DOHH2 (cell line): ENCODE measurements around the gene UCP3.

Experiments used
- H3F3A ChIP-seq: fragments of 200-600 bp; sonication (generic), shearing (Covaris generic); 2 replicates; pipeline ENCODE4 v1.6.0; 2016; ENCODE audit warnings: antibody characterized with exemption, mild to moderate bottlenecking; ENCODE audit not compliant: control insufficient read depth, insufficient read depth
- H3K27ac ChIP-seq: fragments of 200-600 bp; sonication (generic); 2 replicates; pipeline ENCODE4 v1.5.1; 2014; ENCODE audit warnings: low read depth, mild to moderate bottlenecking, low read length, moderate library complexity
- H3K27me3 ChIP-seq: fragments of 200-600 bp; sonication (generic); 2 replicates; pipeline ENCODE4 v1.6.1; 2014; ENCODE audit warnings: mild to moderate bottlenecking, low read length, mixed read lengths; ENCODE audit not compliant: control insufficient read depth
- H3K36me3 ChIP-seq: fragments of 200-600 bp; sonication (generic); 2 replicates; pipeline ENCODE4 v1.6.1; 2014; ENCODE audit warnings: mild to moderate bottlenecking, low read length, moderate library complexity, mixed read lengths; ENCODE audit not compliant: control insufficient read depth
- H3K4me1 ChIP-seq: fragments of 200-600 bp; sonication (generic); 2 replicates; pipeline ENCODE4 v1.6.1; 2014; ENCODE audit warnings: mild to moderate bottlenecking, low read length, mixed read lengths; ENCODE audit not compliant: control insufficient read depth
- H3K4me2 ChIP-seq: fragments of 200-600 bp; sonication (generic); 2 replicates; pipeline ENCODE4 v1.6.0; 2014; ENCODE audit warnings: mild to moderate bottlenecking, low read length, moderate library complexity
- H3K4me3 ChIP-seq: fragments of 200-600 bp; sonication (generic); 2 replicates; pipeline ENCODE4 v1.5.1; 2014; ENCODE audit warnings: mild to moderate bottlenecking, low read length, mixed read lengths
- H3K79me2 ChIP-seq: fragments of 200-600 bp; sonication (generic); 2 replicates; pipeline ENCODE4 v1.6.1; 2014; ENCODE audit warnings: mild to moderate bottlenecking, low read length, mixed read lengths; ENCODE audit not compliant: control insufficient read depth
- H3K9me2 ChIP-seq: fragments of 200-600 bp; sonication (generic); replicated peaks from 2 replicates; pipeline ENCODE4 v1.6.1; 2014; ENCODE audit warnings: mild to moderate bottlenecking, low read length, mixed read lengths; ENCODE audit not compliant: control insufficient read depth
- H3K9me3 ChIP-seq: fragments of 200-600 bp; sonication (generic); 2 replicates; pipeline ENCODE4 v1.6.1; 2014; ENCODE audit warnings: antibody characterized with exemption, low read length, mixed read lengths; ENCODE audit not compliant: control insufficient read depth, insufficient read depth
- H4K20me1 ChIP-seq: fragments of 200-600 bp; sonication (generic); 2 replicates; pipeline ENCODE4 v1.6.0; 2014; ENCODE audit warnings: low read depth, mild to moderate bottlenecking, antibody characterized with exemption, low read length, moderate library complexity; ENCODE audit not compliant: control insufficient read depth, insufficient read depth
- EZH2phosphoT487 ChIP-seq: fragments of 200-600 bp; sonication (generic); IDR thresholded peaks from 2 replicates; pipeline ENCODE4 v1.6.1; 2017; ENCODE audit warnings: borderline replicate concordance, mild to moderate bottlenecking, antibody characterized with exemption, low read length, moderate library complexity, mixed read lengths
- TF ChIP-seq, protein P1 (sequence below): fragments of 200-600 bp; sonication (generic); IDR thresholded peaks from one replicate; pipeline ENCODE4 v1.5.1; 2014; ENCODE audit warnings: antibody characterized with exemption, mild to moderate bottlenecking, low read depth, low read length; ENCODE audit not compliant: poor library complexity, severe bottlenecking

UCP3 gene

DNA sequence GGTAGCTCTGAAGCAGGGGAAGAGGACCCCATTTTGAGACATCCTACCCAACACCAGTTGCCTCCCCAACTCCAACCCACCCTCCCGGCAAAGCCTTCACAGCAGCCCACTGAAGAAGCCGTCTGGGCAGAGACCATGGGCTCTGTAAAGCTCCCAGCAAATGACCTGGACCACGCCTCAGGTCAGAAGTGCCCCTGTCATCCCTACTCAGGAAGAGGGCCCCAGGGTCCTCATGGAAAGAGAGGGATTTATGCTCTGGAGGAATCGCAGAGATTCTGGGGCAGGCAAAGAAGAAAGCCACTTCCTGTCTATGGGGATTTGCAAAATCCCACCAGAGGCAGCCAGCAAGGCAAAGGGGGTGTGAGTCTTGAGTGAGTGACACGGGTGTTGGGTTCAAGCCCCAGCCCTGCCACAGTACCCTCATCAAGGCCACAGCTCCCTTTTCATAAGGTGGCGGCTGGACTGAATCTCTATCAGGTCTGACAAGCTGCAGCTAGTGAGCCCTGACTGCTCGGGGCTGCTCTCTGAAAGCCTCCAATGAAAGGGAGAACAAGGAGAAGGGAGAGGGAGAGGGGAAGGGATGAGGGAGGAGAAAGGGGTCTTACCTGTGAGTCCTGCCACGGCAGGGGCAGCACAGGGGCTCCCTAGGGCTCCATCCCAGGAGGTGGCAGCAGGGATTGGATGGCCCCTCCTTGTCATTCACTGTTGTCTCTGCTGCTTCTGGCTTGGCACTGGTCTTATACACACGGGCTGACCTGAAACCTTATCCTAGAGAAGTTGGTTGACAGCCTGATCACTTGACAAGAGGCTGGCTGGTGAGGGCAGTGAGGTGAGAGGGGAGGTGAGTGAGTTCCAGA, at the start of gene UCP3:
UCP3 (minus strand) TSS at position 713 of the 857 bp plus-strand sequence. CDS start 2,043 bp downstream, outside the sequence.
- Histone ChIP-seq H3K9me3 (no peaks in the 10 kb centered on the region), H3K4me2 (no peak within 1 kb of the TSS), H3K27me3 (no peaks in the 10 kb centered on the region), H3F3A (no peaks in the 10 kb centered on the region), H3K9me2 (no peaks in the 10 kb centered on the region), H3K27ac (no peak within 1 kb of the TSS), H3K79me2 (no peaks in the 10 kb centered on the region), H3K36me3 (peaks cover 4% of the 10 kb centered on the region), H3K4me3 (no peak within 1 kb of the TSS), H3K4me1 (peaks cover 52% of the 10 kb centered on the region), H4K20me1 (no peaks in the 10 kb centered on the region)
- TF ChIP-seq EZH2phosphoT487 = no peak
- TF ChIP-seq, protein P1, sequence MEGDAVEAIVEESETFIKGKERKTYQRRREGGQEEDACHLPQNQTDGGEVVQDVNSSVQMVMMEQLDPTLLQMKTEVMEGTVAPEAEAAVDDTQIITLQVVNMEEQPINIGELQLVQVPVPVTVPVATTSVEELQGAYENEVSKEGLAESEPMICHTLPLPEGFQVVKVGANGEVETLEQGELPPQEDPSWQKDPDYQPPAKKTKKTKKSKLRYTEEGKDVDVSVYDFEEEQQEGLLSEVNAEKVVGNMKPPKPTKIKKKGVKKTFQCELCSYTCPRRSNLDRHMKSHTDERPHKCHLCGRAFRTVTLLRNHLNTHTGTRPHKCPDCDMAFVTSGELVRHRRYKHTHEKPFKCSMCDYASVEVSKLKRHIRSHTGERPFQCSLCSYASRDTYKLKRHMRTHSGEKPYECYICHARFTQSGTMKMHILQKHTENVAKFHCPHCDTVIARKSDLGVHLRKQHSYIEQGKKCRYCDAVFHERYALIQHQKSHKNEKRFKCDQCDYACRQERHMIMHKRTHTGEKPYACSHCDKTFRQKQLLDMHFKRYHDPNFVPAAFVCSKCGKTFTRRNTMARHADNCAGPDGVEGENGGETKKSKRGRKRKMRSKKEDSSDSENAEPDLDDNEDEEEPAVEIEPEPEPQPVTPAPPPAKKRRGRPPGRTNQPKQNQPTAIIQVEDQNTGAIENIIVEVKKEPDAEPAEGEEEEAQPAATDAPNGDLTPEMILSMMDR = no peak

DNA sequence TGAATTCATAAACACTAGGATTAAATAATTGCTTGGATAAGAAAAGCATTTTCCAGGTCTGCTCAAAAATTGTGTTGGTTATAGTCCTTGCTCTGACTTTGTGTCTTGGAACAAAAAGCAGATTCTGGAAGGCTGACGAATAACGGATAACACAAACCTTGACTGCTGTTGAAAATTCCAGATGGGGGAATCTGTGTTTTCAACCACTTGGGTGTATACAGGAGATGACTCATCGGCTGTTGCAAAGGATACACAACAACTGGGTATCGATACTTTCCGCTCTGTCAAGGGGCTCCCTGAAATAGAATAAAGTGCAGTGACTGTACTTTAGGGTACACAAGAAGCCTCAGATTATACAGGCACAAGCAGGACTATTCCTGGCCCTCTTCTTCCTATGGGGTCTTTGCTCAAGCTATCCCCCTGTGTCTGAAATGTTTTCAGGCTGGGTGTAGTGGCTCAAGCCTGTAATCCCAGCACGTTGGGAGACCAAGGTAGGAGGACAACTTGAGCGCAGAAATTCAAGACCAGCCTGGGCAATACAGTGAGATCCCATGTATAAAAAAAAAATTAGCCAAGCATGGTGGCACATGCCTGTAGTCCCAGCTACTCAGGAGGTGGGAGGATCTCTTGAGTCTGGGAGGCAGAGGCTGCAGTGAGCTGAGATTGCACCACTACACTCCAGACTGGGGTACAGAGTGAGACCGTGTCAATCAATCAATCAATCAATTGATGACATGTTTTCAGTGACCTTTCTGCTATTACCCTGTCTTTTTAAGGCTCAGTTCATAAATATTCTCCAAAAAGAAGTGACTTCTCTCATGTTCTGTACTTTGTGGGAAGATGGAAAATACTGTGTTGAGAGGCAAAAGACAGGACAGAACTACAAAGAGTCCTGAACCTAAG, 48.6 kb upstream of the UCP3 start:
- H3K27ac ChIP-seq = no peak overlapping the region
- no peaks in the 10 kb centered on the region for H3F3A ChIP-seq
- no peaks in the 10 kb centered on the region for H3K9me3 ChIP-seq
- no peaks in the 10 kb centered on the region for H3K27me3 ChIP-seq
- TF ChIP-seq EZH2phosphoT487 = no peak
- TF ChIP-seq, protein P1 = no peak
- H3K9me2 ChIP-seq = no peaks in the 10 kb centered on the region
- H3K4me2 ChIP-seq = no peak overlapping the region
- no peaks in the 10 kb centered on the region for H3K79me2 ChIP-seq
- no peaks in the 10 kb centered on the region for H4K20me1 ChIP-seq
- H3K36me3 ChIP-seq = peaks cover 28% of the 10 kb centered on the region
- H3K4me1 ChIP-seq = no peaks in the 10 kb centered on the region
- no peak overlapping the region for H3K4me3 ChIP-seq

- Histone ChIP-seq H3K79me2 (no peaks in the 10 kb centered on the region), H4K20me1 (no peaks in the 10 kb centered on the region), H3K4me3 (no peak overlapping the region), H3K4me2 (no peak overlapping the region), H3K36me3 (peaks cover 33% of the 10 kb centered on the region), H3K4me1 (no peaks in the 10 kb centered on the region), H3K27ac (no peak overlapping the region), H3K27me3 (no peaks in the 10 kb centered on the region), H3F3A (no peaks in the 10 kb centered on the region), H3K9me3 (no peaks in the 10 kb centered on the region), H3K9me2 (no peaks in the 10 kb centered on the region)
- no peak for TF ChIP-seq EZH2phosphoT487
- TF ChIP-seq, protein P1 = no peak
Measured at GRCh38 chr11:74055938-74056337, 47.1 kb upstream of the UCP3 start.
